WTC11 (cell line): ENCODE measurements around the gene ENTR1. TPM values are rescaled to one million over a fixed set of nuclear protein-coding genes. Genes with fewer than 3 reads are reported as not detected.

Source experiments
- ATAC-seq: fragments of 200-7000 bp; cut with Tn5 transposase; 2 replicates; pipeline ENCODE4 v1.10.0; 2021; ENCODE audit warnings: mild to moderate bottlenecking, moderate library complexity
- CTCF ChIA-PET: fragments of 300-600 bp; sonication (Branson Sonifier 250); formaldehyde crosslinking; loops from one replicate; lab custom pipeline; 2021; ENCODE audit warnings: antibody characterized with exemption; lab: Charles Lee
- POLR2A ChIA-PET: fragments of 350-600 bp; sonication (Branson Sonifier 250); formaldehyde crosslinking; loops from one replicate; lab custom pipeline; 2021; ENCODE audit warnings: antibody characterized with exemption; lab: Charles Lee
- DNase-seq: peaks from one replicate; pipeline ENCODE4 v3.0.0; 2021; ENCODE audit warnings: low spot score
- H3K27ac Mint-ChIP-seq: 2 replicates; pipeline ENCODE4 v1.8.0; 2021; ENCODE audit warnings: mixed read lengths
- H3K27me3 Mint-ChIP-seq: 2 replicates; pipeline ENCODE4 v1.8.0; 2021; ENCODE audit warnings: low read depth, mild to moderate bottlenecking, moderate library complexity, mixed read lengths
- H3K36me3 Mint-ChIP-seq: 2 replicates; pipeline ENCODE4 v1.8.0; 2021; ENCODE audit warnings: mixed read lengths
- H3K4me1 Mint-ChIP-seq: 2 replicates; pipeline ENCODE4 v1.8.0; 2022; ENCODE audit warnings: mixed read lengths
- H3K4me3 Mint-ChIP-seq: 2 replicates; pipeline ENCODE4 v1.8.0; 2021; ENCODE audit warnings: mild to moderate bottlenecking, moderate library complexity, mixed read lengths
- H3K9me3 Mint-ChIP-seq: 2 replicates; pipeline ENCODE4 v1.8.0; 2021; ENCODE audit warnings: mixed read lengths
- ATF1 ChIP-seq: sonication (generic); formaldehyde crosslinking; IDR thresholded peaks from 2 replicates; pipeline ENCODE4 v1.8.1; 2023; ENCODE audit warnings: mild to moderate bottlenecking, moderate library complexity, missing genetic modification reagents
- FOXP1 ChIP-seq: sonication (generic); formaldehyde crosslinking; IDR thresholded peaks from 2 replicates; pipeline ENCODE4 v1.8.0; 2022; ENCODE audit warnings: missing genetic modification reagents, mild to moderate bottlenecking, moderate library complexity, borderline replicate concordance
- JUN ChIP-seq: sonication (generic); formaldehyde crosslinking; IDR thresholded peaks from 2 replicates; pipeline ENCODE4 v1.8.0; 2023; ENCODE audit warnings: mild to moderate bottlenecking, missing genetic modification reagents
- TEAD1 ChIP-seq: sonication (generic); formaldehyde crosslinking; IDR thresholded peaks from 2 replicates; pipeline ENCODE4 v1.8.0; 2022; ENCODE audit warnings: mild to moderate bottlenecking, missing genetic modification reagents
- total RNA-seq: library from RNA; stranded (reverse); gene quantifications from 3 replicates; pipeline ENCODE4 v1.2.3, GENCODE V29; 2021
- TF ChIP-seq, protein P1 (sequence below): fragments of 200-600 bp; IDR thresholded peaks from 2 replicates; pipeline ENCODE4 v1.8.0; 2022; ENCODE audit warnings: antibody characterized with exemption
- TF ChIP-seq, protein P2 (sequence below): fragments of 250-450 bp; sonication (Bioruptor Pico); IDR thresholded peaks from 2 replicates; pipeline ENCODE4 v1.9.0; 2021; ENCODE audit warnings: mild to moderate bottlenecking
- TF ChIP-seq, protein P3 (sequence below): sonication (generic); formaldehyde crosslinking; IDR thresholded peaks from 2 replicates; pipeline ENCODE4 v1.8.0; 2022; ENCODE audit warnings: missing genetic modification reagents
- TF ChIP-seq, protein P4 (sequence below): sonication (generic); formaldehyde crosslinking; IDR thresholded peaks from 2 replicates; pipeline ENCODE4 v1.8.1; 2022; ENCODE audit warnings: mild to moderate bottlenecking, moderate library complexity, missing genetic modification reagents
- TF ChIP-seq, protein P5 (sequence below): sonication (generic); formaldehyde crosslinking; IDR thresholded peaks from 2 replicates; pipeline ENCODE4 v1.8.1; 2023; ENCODE audit warnings: mild to moderate bottlenecking, moderate library complexity, missing genetic modification reagents
- TF ChIP-seq, protein P6 (sequence below): sonication (generic); formaldehyde crosslinking; IDR thresholded peaks from 2 replicates; pipeline ENCODE4 v1.8.1; 2022; ENCODE audit warnings: low read depth, mild to moderate bottlenecking, moderate library complexity, missing genetic modification reagents, borderline replicate concordance

ENTR1 gene
- total RNA-seq, 1 experiment from 2014 or later = 140 TPM

DNA sequence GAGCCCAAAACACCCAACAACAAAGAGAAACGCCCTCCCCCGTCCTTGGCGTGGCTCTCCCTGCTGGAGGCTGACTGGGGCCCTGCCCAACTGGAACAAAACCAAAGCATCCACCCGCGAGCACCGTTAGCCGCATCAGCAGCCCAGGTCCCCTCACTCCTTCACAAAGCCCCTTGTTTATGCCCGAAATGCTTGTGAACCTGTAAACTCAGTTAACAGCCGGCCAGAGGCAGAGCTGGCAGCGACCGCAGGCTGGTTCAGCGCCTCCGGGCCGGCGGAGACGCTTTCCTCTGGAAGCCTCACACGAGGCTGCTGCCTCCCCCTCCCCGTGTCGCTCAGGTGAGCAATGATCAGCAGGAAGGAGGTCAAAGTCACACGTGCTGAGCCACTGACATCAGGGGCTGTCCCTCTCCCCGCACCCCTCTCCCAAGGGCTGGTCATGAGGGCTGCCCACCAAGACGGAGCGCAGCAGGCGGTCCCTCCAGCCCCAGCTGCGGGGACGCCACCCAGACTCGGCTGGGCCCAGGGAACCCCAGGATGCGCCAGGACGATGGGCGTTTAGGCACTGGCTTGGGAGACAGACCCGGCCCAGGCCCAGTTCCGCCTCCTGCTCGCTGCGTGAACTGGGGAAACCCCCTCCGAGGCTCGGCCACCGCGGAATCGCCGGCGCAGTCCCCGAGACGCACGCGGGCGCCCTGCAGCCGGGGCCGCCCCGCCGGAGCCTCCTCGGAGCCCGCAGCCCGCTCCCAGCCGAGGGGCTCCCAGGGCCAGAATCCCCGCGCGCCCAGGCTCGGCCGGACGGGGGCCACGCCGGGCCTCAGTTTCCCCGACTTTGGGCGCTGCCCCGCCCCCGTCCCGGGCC is 11.0 kb downstream of the ENTR1 start:
- Mint-ChIP-seq H3K27me3 (no peaks in the 10 kb centered on the region), H3K36me3 (peaks cover 35% of the 10 kb centered on the region), H3K4me3 (peak overlapping the region; percentile 88), H3K9me3 (no peaks in the 10 kb centered on the region), H3K27ac (peak overlapping the region; percentile 90), H3K4me1 (peaks cover 9% of the 10 kb centered on the region)
- ChIA-PET POLR2A (interaction anchor here (0.5 kb wide), 1 partner anchor 10 kb away, joined by 3 read pairs; no protein-coding TSS in a partner anchor), CTCF (interaction anchor here (0.8 to 2.0 kb wide), 3 partner anchors 15 to 53 kb away, joined by 3 to 7 read pairs (median 7); no protein-coding TSS in a partner anchor)
- ATAC-seq (no peak), DNase-seq (peak; percentile 28)
- TF ChIP-seq, protein P1, sequence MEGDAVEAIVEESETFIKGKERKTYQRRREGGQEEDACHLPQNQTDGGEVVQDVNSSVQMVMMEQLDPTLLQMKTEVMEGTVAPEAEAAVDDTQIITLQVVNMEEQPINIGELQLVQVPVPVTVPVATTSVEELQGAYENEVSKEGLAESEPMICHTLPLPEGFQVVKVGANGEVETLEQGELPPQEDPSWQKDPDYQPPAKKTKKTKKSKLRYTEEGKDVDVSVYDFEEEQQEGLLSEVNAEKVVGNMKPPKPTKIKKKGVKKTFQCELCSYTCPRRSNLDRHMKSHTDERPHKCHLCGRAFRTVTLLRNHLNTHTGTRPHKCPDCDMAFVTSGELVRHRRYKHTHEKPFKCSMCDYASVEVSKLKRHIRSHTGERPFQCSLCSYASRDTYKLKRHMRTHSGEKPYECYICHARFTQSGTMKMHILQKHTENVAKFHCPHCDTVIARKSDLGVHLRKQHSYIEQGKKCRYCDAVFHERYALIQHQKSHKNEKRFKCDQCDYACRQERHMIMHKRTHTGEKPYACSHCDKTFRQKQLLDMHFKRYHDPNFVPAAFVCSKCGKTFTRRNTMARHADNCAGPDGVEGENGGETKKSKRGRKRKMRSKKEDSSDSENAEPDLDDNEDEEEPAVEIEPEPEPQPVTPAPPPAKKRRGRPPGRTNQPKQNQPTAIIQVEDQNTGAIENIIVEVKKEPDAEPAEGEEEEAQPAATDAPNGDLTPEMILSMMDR = no peak
- TF ChIP-seq, protein P2, sequence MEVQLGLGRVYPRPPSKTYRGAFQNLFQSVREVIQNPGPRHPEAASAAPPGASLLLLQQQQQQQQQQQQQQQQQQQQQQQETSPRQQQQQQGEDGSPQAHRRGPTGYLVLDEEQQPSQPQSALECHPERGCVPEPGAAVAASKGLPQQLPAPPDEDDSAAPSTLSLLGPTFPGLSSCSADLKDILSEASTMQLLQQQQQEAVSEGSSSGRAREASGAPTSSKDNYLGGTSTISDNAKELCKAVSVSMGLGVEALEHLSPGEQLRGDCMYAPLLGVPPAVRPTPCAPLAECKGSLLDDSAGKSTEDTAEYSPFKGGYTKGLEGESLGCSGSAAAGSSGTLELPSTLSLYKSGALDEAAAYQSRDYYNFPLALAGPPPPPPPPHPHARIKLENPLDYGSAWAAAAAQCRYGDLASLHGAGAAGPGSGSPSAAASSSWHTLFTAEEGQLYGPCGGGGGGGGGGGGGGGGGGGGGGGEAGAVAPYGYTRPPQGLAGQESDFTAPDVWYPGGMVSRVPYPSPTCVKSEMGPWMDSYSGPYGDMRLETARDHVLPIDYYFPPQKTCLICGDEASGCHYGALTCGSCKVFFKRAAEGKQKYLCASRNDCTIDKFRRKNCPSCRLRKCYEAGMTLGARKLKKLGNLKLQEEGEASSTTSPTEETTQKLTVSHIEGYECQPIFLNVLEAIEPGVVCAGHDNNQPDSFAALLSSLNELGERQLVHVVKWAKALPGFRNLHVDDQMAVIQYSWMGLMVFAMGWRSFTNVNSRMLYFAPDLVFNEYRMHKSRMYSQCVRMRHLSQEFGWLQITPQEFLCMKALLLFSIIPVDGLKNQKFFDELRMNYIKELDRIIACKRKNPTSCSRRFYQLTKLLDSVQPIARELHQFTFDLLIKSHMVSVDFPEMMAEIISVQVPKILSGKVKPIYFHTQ = no peak
- TF ChIP-seq TEAD1 (CRISPR knock-in tag) (no peak), JUN (CRISPR knock-in tag) (0 out of 2 replicates have a peak, but pooled peaks have one; percentile 43), ATF1 (CRISPR knock-in tag) (0 out of 2 replicates have a peak, but pooled peaks have one; percentile 52), FOXP1 (CRISPR knock-in tag) (no peak)
- TF ChIP-seq, protein P3, sequence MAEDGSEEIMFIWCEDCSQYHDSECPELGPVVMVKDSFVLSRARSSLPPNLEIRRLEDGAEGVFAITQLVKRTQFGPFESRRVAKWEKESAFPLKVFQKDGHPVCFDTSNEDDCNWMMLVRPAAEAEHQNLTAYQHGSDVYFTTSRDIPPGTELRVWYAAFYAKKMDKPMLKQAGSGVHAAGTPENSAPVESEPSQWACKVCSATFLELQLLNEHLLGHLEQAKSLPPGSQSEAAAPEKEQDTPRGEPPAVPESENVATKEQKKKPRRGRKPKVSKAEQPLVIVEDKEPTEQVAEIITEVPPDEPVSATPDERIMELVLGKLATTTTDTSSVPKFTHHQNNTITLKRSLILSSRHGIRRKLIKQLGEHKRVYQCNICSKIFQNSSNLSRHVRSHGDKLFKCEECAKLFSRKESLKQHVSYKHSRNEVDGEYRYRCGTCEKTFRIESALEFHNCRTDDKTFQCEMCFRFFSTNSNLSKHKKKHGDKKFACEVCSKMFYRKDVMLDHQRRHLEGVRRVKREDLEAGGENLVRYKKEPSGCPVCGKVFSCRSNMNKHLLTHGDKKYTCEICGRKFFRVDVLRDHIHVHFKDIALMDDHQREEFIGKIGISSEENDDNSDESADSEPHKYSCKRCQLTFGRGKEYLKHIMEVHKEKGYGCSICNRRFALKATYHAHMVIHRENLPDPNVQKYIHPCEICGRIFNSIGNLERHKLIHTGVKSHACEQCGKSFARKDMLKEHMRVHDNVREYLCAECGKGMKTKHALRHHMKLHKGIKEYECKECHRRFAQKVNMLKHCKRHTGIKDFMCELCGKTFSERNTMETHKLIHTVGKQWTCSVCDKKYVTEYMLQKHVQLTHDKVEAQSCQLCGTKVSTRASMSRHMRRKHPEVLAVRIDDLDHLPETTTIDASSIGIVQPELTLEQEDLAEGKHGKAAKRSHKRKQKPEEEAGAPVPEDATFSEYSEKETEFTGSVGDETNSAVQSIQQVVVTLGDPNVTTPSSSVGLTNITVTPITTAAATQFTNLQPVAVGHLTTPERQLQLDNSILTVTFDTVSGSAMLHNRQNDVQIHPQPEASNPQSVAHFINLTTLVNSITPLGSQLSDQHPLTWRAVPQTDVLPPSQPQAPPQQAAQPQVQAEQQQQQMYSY (CRISPR knock-in tag) = 0 out of 2 replicates have a peak, but pooled peaks have one; percentile 40
- TF ChIP-seq, protein P4, sequence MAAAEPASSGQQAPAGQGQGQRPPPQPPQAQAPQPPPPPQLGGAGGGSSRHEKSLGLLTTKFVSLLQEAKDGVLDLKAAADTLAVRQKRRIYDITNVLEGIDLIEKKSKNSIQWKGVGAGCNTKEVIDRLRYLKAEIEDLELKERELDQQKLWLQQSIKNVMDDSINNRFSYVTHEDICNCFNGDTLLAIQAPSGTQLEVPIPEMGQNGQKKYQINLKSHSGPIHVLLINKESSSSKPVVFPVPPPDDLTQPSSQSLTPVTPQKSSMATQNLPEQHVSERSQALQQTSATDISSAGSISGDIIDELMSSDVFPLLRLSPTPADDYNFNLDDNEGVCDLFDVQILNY = 0 out of 2 replicates have a peak, but pooled peaks have one; percentile 22
- TF ChIP-seq, protein P5, sequence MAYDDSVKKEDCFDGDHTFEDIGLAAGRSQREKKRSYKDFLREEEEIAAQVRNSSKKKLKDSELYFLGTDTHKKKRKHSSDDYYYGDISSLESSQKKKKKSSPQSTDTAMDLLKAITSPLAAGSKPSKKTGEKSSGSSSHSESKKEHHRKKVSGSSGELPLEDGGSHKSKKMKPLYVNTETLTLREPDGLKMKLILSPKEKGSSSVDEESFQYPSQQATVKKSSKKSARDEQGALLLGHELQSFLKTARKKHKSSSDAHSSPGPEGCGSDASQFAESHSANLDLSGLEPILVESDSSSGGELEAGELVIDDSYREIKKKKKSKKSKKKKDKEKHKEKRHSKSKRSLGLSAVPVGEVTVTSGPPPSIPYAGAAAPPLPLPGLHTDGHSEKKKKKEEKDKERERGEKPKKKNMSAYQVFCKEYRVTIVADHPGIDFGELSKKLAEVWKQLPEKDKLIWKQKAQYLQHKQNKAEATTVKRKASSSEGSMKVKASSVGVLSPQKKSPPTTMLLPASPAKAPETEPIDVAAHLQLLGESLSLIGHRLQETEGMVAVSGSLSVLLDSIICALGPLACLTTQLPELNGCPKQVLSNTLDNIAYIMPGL = no peak; the same call in 1 of the 2 replicates
- TF ChIP-seq, protein P6, sequence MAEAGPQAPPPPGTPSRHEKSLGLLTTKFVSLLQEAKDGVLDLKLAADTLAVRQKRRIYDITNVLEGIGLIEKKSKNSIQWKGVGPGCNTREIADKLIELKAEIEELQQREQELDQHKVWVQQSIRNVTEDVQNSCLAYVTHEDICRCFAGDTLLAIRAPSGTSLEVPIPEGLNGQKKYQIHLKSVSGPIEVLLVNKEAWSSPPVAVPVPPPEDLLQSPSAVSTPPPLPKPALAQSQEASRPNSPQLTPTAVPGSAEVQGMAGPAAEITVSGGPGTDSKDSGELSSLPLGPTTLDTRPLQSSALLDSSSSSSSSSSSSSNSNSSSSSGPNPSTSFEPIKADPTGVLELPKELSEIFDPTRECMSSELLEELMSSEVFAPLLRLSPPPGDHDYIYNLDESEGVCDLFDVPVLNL = no peak
